Neural progenitor cell (in vitro differentiated cells): ENCODE results near the gene TLN1. TPM values are rescaled to one million over a fixed set of nuclear protein-coding genes. Genes with fewer than 3 reads are reported as not detected.

Experiments used
- DNase-seq: peaks from one replicate; pipeline ENCODE4 v3.0.0-alpha.2; 2016; ENCODE audit warnings: low spot score
- H2AFZ ChIP-seq: fragments of 200-600 bp; sonication (generic); replicated peaks from 2 replicates; pipeline ENCODE4 v1.6.1; 2016; ENCODE audit warnings: antibody characterized with exemption
- H3F3A ChIP-seq: fragments of 200-600 bp; sonication (generic); 2 replicates; pipeline ENCODE4 v1.6.1; 2016; ENCODE audit warnings: antibody characterized with exemption, low read depth
- H3K27ac ChIP-seq: fragments of 200-600 bp; sonication (generic); 2 replicates; pipeline ENCODE4 v1.5.1; 2016; ENCODE audit warnings: mild to moderate bottlenecking
- H3K27me3 ChIP-seq: fragments of 200-600 bp; sonication (generic); 2 replicates; pipeline ENCODE4 v1.6.1; 2016; ENCODE audit warnings: mild to moderate bottlenecking, moderate library complexity
- H3K36me3 ChIP-seq: fragments of 200-600 bp; sonication (generic); 2 replicates; pipeline ENCODE4 v1.5.1; 2016
- H3K4me1 ChIP-seq: fragments of 200-600 bp; sonication (generic); 2 replicates; pipeline ENCODE4 v1.6.1; 2016; ENCODE audit warnings: mixed run types
- H3K4me2 ChIP-seq: fragments of 200-600 bp; sonication (generic); 2 replicates; pipeline ENCODE4 v1.6.1; 2016
- H3K4me3 ChIP-seq: fragments of 200-600 bp; sonication (generic); 2 replicates; pipeline ENCODE4 v1.5.1; 2016
- H3K79me2 ChIP-seq: fragments of 200-600 bp; sonication (generic); 2 replicates; pipeline ENCODE4 v1.6.1; 2016; ENCODE audit warnings: low read depth
- H3K9ac ChIP-seq: fragments of 200-600 bp; sonication (generic); 2 replicates; pipeline ENCODE4 v1.6.1; 2016
- H3K9me3 ChIP-seq: fragments of 200-600 bp; sonication (generic); 2 replicates; pipeline ENCODE4 v1.5.1; 2016; ENCODE audit warnings: low read depth
- H4K20me1 ChIP-seq: fragments of 200-600 bp; sonication (generic); 2 replicates; pipeline ENCODE4 v1.6.1; 2016; ENCODE audit warnings: low read depth
- H3K27ac Mint-ChIP-seq: 3 replicates; pipeline ENCODE4 v1.8.0; 2021; ENCODE audit warnings: mixed read lengths
- H3K27me3 Mint-ChIP-seq: 2 replicates; pipeline ENCODE4 v1.8.0; 2022; ENCODE audit warnings: low read depth, mild to moderate bottlenecking, inconsistent platforms, moderate library complexity, mixed read lengths; ENCODE audit not compliant: insufficient read depth
- H3K36me3 Mint-ChIP-seq: 3 replicates; pipeline ENCODE4 v1.8.0; 2021; ENCODE audit warnings: mixed read lengths
- H3K4me1 Mint-ChIP-seq: 3 replicates; pipeline ENCODE4 v1.8.0; 2021; ENCODE audit warnings: mixed read lengths
- H3K4me3 Mint-ChIP-seq: 3 replicates; pipeline ENCODE4 v1.8.0; 2021; ENCODE audit warnings: mild to moderate bottlenecking, moderate library complexity, mixed read lengths
- H3K9me3 Mint-ChIP-seq: 3 replicates; pipeline ENCODE4 v1.8.0; 2020; ENCODE audit warnings: mixed read lengths
- CTCF ChIP-seq: fragments of 200-600 bp; sonication (generic); IDR thresholded peaks from 2 replicates; pipeline ENCODE4 v1.5.1; 2017; ENCODE audit warnings: antibody characterized with exemption, mild to moderate bottlenecking
- EZH2 ChIP-seq: fragments of 200-600 bp; sonication (generic); IDR thresholded peaks from 2 replicates; pipeline ENCODE4 v1.6.1; 2017; ENCODE audit warnings: antibody characterized with exemption, mild to moderate bottlenecking, moderate library complexity
- EZH2phosphoT487 ChIP-seq: fragments of 200-600 bp; sonication (generic); IDR thresholded peaks from 2 replicates; pipeline ENCODE4 v1.6.1; 2017; ENCODE audit warnings: antibody characterized with exemption
- total RNA-seq: library from RNA; depleted of rRNA; stranded (reverse); fragments of >200 nt; gene quantifications from 2 replicates; pipeline ENCODE4 v1.2.3, GENCODE V29; 2015; ENCODE audit warnings: low replicate concordance

The TLN1 gene
- total RNA-seq, 1 donor from 2014 or later, result 36.7 TPM

DNA sequence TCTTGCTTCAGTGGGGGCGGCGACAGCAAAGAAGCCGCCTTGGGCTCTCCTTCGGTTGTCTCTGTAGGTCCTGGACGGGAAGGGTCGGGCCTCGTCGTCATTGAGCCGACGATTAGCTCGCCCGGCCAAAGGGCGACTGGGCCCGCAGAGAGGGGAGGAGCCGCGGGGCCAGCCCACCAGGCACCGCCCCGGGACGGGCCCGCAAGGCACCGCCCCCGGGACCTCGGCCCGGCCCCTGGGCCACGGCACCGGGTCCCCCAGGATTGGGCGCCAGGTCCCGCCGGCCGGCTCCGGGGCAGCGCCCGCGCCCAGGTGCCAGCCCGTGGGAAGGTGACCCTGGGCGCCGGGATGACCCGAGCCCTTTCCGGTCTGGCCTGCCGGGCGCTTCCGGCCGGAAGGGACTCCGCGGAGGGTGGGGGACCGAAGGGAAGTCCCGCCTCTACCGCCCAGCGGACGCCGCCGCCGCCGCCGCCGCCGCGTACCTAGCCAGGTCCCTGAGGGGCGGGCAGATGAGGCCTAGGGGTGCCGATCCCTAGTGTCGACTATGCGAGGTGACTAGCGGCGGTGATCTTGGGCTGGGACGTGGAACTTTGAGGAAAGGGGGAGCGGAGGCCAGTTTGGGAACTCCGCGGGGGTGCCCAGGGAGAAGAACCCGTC, 17.0 kb upstream of the TLN1 start, which contains the start of the genes GBA2 and RGP1:
GBA2 (minus strand) TSS at position 371 of the 657 bp plus-strand sequence. CDS start 524 bp downstream, outside the sequence.
RGP1 (plus strand) TSS at position 430 of the 657 bp plus-strand sequence. CDS start 469 bp downstream, outside the sequence.
- no peaks in the 10 kb centered on the region for H3K27me3 ChIP-seq
- H3K4me2 ChIP-seq, result peak within 1 kb of the TSS; percentile 98
- DNase-seq, result peak; percentile 89
- H3K4me3 ChIP-seq, result peak within 1 kb of the TSS; percentile 75
- H3K4me1 Mint-ChIP-seq, result peaks cover 30% of the 10 kb centered on the region
- H3K9ac ChIP-seq, result peak within 1 kb of the TSS; percentile 70
- peaks cover 42% of the 10 kb centered on the region for H4K20me1 ChIP-seq
- peak within 1 kb of the TSS; percentile 78 for H3K27ac Mint-ChIP-seq
- peaks cover 64% of the 10 kb centered on the region for H3K79me2 ChIP-seq
- H3K36me3 ChIP-seq, result no peaks in the 10 kb centered on the region
- H3K4me1 ChIP-seq, result peaks cover 21% of the 10 kb centered on the region
- peaks cover 3% of the 10 kb centered on the region for H3K27me3 Mint-ChIP-seq
- H3K9me3 Mint-ChIP-seq, result no peaks in the 10 kb centered on the region
- peak within 1 kb of the TSS; percentile 97 for H2AFZ ChIP-seq
- H3F3A ChIP-seq, result peaks cover 10% of the 10 kb centered on the region
- peak within 1 kb of the TSS; percentile 96 for H3K4me3 Mint-ChIP-seq
- H3K36me3 Mint-ChIP-seq, result peaks cover 30% of the 10 kb centered on the region
- TF ChIP-seq CTCF (no peak), EZH2 (no peak), EZH2phosphoT487 (no peak)
- peak within 1 kb of the TSS; percentile 18 for H3K27ac ChIP-seq
- H3K9me3 ChIP-seq, result no peaks in the 10 kb centered on the region

DNA sequence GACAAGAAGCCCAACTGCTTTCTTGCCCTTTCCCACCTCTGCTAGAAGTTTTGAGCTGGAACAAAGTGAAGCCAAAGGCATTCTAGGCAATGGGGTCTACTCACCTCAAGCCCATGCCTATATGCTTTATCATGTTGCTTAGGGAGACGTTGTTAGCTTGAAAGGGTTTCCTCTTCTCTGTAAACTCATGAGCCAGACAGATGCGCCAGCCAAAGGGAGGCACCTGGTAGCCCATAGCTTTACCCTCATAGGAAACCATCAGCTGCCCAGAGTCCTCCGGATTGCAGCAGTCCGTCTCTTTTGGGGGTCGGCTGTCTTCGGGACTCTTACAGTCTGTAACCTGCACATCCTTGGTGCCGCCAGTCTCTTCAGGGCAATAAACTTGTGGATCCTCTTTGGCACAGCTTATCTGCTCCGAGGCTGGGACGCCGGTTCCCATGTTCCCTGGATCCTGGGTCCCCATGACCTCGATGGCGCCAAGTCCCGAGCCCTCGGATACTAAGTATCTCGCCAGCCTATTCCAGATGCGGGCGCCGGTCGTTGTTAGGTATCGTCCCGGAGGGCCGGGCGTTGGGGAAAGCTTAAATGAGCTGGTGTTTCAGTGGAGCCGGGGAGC, 16.4 kb upstream of the TLN1 start:
- peaks cover 21% of the 10 kb centered on the region for H3K4me1 ChIP-seq
- TF ChIP-seq EZH2 (no peak), EZH2phosphoT487 (no peak), CTCF (no peak)
- H3K27ac ChIP-seq, result peak overlapping the region; percentile 18
- H4K20me1 ChIP-seq, result peaks cover 48% of the 10 kb centered on the region
- peaks cover 64% of the 10 kb centered on the region for H3K79me2 ChIP-seq
- Mint-ChIP-seq H3K9me3 (no peaks in the 10 kb centered on the region), H3K27me3 (peaks cover 3% of the 10 kb centered on the region), H3K36me3 (peaks cover 28% of the 10 kb centered on the region), H3K4me3 (peak overlapping the region; percentile 94), H3K27ac (peak overlapping the region; percentile 53), H3K4me1 (peaks cover 30% of the 10 kb centered on the region)
- no peak for DNase-seq
- peak overlapping the region; percentile 70 for H3K9ac ChIP-seq
- H3K4me3 ChIP-seq, result peak overlapping the region; percentile 75
- H3K9me3 ChIP-seq, result no peaks in the 10 kb centered on the region
- H3K27me3 ChIP-seq, result no peaks in the 10 kb centered on the region
- no peaks in the 10 kb centered on the region for H3K36me3 ChIP-seq
- peak overlapping the region; percentile 98 for H3K4me2 ChIP-seq
- H3F3A ChIP-seq, result peaks cover 10% of the 10 kb centered on the region
- peak overlapping the region; percentile 97 for H2AFZ ChIP-seq

- H3K36me3 ChIP-seq, result no peaks in the 10 kb centered on the region
- H3K9ac ChIP-seq, result no peak overlapping the region
- peak overlapping the region; percentile 75 for H3K4me3 ChIP-seq
- Mint-ChIP-seq H3K36me3 (peaks cover 33% of the 10 kb centered on the region), H3K4me3 (peak overlapping the region; percentile 94), H3K9me3 (no peaks in the 10 kb centered on the region), H3K4me1 (peaks cover 30% of the 10 kb centered on the region), H3K27me3 (peaks cover 3% of the 10 kb centered on the region), H3K27ac (no peak overlapping the region)
- H3K27me3 ChIP-seq, result no peaks in the 10 kb centered on the region
- H3K4me2 ChIP-seq, result peak overlapping the region; percentile 98
- DNase-seq, result no peak
- H3K9me3 ChIP-seq, result no peaks in the 10 kb centered on the region
- H2AFZ ChIP-seq, result no peak overlapping the region
- peaks cover 10% of the 10 kb centered on the region for H3F3A ChIP-seq
- peaks cover 48% of the 10 kb centered on the region for H4K20me1 ChIP-seq
- H3K79me2 ChIP-seq, result peaks cover 64% of the 10 kb centered on the region
- TF ChIP-seq CTCF (no peak), EZH2 (no peak), EZH2phosphoT487 (no peak)
- no peak overlapping the region for H3K27ac ChIP-seq
- peaks cover 21% of the 10 kb centered on the region for H3K4me1 ChIP-seq
Measured at GRCh38 chr9:35746583-35746982, 14.6 kb upstream of the TLN1 start.
